Activated B cell treated with CpG ODN at 0.5 μM for 24 hours (primary cell): ENCODE measurements around the gene ANKH. TPM values are rescaled to one million over a fixed set of nuclear protein-coding genes. Genes with fewer than 3 reads are reported as not detected.
A peak's percentile ranks its signal among the peaks of the same experiment; 100 is the strongest.

Experiments
- ATAC-seq: fragments of 200-7000 bp; cut with Tn5 transposase; one replicate; pipeline ENCODE4 v1.10.0; 2021; ENCODE audit warnings: low read depth, mild to moderate bottlenecking, moderate library complexity
- CTCF ChIA-PET: fragments of 350-600 bp; sonication (Branson Sonifier 250); formaldehyde crosslinking; loops from one replicate; lab custom pipeline; 2021; ENCODE audit warnings: antibody characterized with exemption; lab: Charles Lee
- POLR2A ChIA-PET: fragments of 350-600 bp; sonication (Branson Sonifier 250); formaldehyde crosslinking; loops from one replicate; lab custom pipeline; 2021; ENCODE audit warnings: antibody characterized with exemption; lab: Charles Lee
- DNase-seq: peaks from one replicate; pipeline ENCODE4 v3.0.0; 2022
- H3K27ac Mint-ChIP-seq: one replicate; pipeline ENCODE4 v1.8.0; 2020; ENCODE audit warnings: mixed read lengths
- H3K27me3 Mint-ChIP-seq: one replicate; pipeline ENCODE4 v1.8.0; 2021; ENCODE audit warnings: mixed read lengths
- H3K36me3 Mint-ChIP-seq: one replicate; pipeline ENCODE4 v1.8.0; 2021; ENCODE audit warnings: low read depth, mixed read lengths
- H3K4me1 Mint-ChIP-seq: one replicate; pipeline ENCODE4 v1.8.0; 2021; ENCODE audit warnings: mixed read lengths
- H3K4me3 Mint-ChIP-seq: one replicate; pipeline ENCODE4 v1.8.0; 2020; ENCODE audit warnings: mild to moderate bottlenecking, mixed read lengths
- H3K9me3 Mint-ChIP-seq: one replicate; pipeline ENCODE4 v1.8.0; 2020; ENCODE audit warnings: mixed read lengths
- intact Hi-C: fragments of 100-400 bp; cut with micrococcal nuclease; formaldehyde crosslinking; loops from one replicate; pipeline ENCODE4 v1.15.1; 2024
- total RNA-seq: library from RNA; stranded (reverse); gene quantifications from 2 replicates; pipeline ENCODE4 v1.2.3, GENCODE V29; 2022
- TF ChIP-seq, protein P1 (sequence below): fragments of 200-600 bp; IDR thresholded peaks from one replicate; pipeline ENCODE4 v1.8.0; 2022; ENCODE audit warnings: antibody characterized with exemption, mild to moderate bottlenecking

Gene ANKH
- total RNA-seq, 1 donor from 2014 or later = 43.3 TPM

DNA sequence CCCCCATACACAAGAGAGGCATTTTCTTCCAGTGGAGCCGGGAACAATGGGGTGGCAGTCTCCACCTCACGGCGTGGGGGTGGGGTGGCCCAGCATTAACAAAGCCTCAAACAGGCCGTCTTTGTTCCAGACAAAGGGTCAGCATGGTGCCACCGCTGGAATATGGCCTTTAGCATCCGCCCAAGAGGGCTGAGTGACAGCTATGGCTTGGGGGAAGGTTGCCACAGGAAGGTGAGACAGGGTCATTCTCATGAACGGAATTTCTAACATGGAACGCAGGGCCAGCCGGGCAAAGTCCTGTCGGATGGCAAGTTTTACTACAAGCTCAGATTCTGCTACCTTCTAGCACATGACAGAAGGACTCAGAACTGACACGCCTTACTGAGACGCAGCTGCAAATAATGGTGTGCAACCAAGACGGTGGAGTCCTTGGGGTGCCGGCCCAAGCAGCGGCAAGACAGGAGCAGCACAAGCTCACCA lies 143.1 kb downstream of the ANKH start:
- Mint-ChIP-seq H3K36me3 (peaks cover 15% of the 10 kb centered on the region), H3K4me3 (no peak overlapping the region), H3K27me3 (no peaks in the 10 kb centered on the region), H3K27ac (no peak overlapping the region), H3K9me3 (no peaks in the 10 kb centered on the region), H3K4me1 (peaks cover 12% of the 10 kb centered on the region)
- TF ChIP-seq, protein P1, sequence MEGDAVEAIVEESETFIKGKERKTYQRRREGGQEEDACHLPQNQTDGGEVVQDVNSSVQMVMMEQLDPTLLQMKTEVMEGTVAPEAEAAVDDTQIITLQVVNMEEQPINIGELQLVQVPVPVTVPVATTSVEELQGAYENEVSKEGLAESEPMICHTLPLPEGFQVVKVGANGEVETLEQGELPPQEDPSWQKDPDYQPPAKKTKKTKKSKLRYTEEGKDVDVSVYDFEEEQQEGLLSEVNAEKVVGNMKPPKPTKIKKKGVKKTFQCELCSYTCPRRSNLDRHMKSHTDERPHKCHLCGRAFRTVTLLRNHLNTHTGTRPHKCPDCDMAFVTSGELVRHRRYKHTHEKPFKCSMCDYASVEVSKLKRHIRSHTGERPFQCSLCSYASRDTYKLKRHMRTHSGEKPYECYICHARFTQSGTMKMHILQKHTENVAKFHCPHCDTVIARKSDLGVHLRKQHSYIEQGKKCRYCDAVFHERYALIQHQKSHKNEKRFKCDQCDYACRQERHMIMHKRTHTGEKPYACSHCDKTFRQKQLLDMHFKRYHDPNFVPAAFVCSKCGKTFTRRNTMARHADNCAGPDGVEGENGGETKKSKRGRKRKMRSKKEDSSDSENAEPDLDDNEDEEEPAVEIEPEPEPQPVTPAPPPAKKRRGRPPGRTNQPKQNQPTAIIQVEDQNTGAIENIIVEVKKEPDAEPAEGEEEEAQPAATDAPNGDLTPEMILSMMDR = no peak
- ATAC-seq = no peak
- ChIA-PET CTCF (interaction anchor here (0.7 to 6.2 kb wide), 8 partner anchors 10 to 274 kb away, joined by 3 to 91 read pairs (median 8); partner anchors contain the start of gene ANKH), POLR2A (no interaction called here)
- DNase-seq = no peak
- intact Hi-C loops = loop anchor here (5.0 kb wide), 2 partner anchors 41 to 84 kb away; no protein-coding TSS in a partner anchor

GRCh38 chr5:14727928-14728458 lies 143.6 kb downstream of the ANKH start:
- peaks cover 14% of the 10 kb centered on the region for H3K36me3 Mint-ChIP-seq
- ChIA-PET POLR2A (no interaction called here), CTCF (interaction anchor here (1.0 to 6.2 kb wide), 18 partner anchors 9 to 287 kb away, joined by 3 to 91 read pairs (median 6); partner anchors contain the start of gene ANKH)
- no peak overlapping the region for H3K4me3 Mint-ChIP-seq
- H3K9me3 Mint-ChIP-seq = no peaks in the 10 kb centered on the region
- H3K27me3 Mint-ChIP-seq = no peaks in the 10 kb centered on the region
- ATAC-seq (no peak), DNase-seq (no peak)
- H3K27ac Mint-ChIP-seq = no peak overlapping the region
- TF ChIP-seq, protein P1 = no peak
- peaks cover 12% of the 10 kb centered on the region for H3K4me1 Mint-ChIP-seq
- intact Hi-C loops = loop anchor here (1.0 to 5.0 kb wide), 8 partner anchors 41 to 286 kb away; no protein-coding TSS in a partner anchor

DNA sequence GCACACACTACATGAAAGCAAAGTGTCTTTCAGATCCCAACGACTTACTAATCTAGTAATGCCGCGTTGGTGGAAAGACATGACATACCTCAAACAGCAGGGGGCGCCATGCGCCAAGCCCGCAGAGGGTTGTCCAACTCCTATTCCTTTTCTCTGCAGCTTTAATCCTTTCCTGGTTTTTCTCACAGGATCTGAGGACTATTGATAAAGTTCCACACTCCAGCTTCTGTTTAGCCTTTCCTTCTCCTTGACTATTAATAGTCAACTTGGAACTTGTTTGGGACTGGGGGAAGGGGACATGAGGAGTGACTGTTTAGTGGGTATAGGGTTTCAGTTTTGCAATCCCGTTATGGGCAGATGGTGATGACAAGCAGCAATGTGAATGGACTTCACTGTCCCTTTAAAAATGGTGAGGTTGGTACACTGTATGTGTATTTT lies 144.1 kb downstream of the ANKH start:
- ChIA-PET CTCF (interaction anchor here (0.8 to 6.2 kb wide), 26 partner anchors 9 to 287 kb away, joined by 3 to 91 read pairs (median 5); partner anchors contain the start of gene ANKH), POLR2A (interaction anchor here (1.8 kb wide), 1 partner anchor 144 kb away, joined by 9 read pairs; the partner anchor contains the start of gene ANKH)
- peak; percentile 65 for ATAC-seq
- Mint-ChIP-seq H3K27me3 (no peaks in the 10 kb centered on the region), H3K36me3 (peaks cover 11% of the 10 kb centered on the region), H3K27ac (no peak overlapping the region), H3K4me3 (no peak overlapping the region), H3K4me1 (peaks cover 12% of the 10 kb centered on the region), H3K9me3 (no peaks in the 10 kb centered on the region)
- TF ChIP-seq, protein P1 = peak; percentile 98
- intact Hi-C loops = loop anchor here (1.0 to 5.0 kb wide), 8 partner anchors 40 to 287 kb away; no protein-coding TSS in a partner anchor
- DNase-seq = peak; percentile 53

- intact Hi-C loops = loop anchor here (5.0 kb wide), 2 partner anchors 39 to 86 kb away; no protein-coding TSS in a partner anchor
- H3K27ac Mint-ChIP-seq = no peak overlapping the region
These were observed 145.3 kb downstream of the ANKH start for GRCh38 chr5:14726066-14726838.

More at GRCh38 chr5:14726066-14726838, 145.3 kb downstream of the ANKH start:
- ATAC-seq (no peak), DNase-seq (no peak)
- H3K9me3 Mint-ChIP-seq = no peaks in the 10 kb centered on the region
- H3K27me3 Mint-ChIP-seq = no peaks in the 10 kb centered on the region
- no peak overlapping the region for H3K4me3 Mint-ChIP-seq
- POLR2A ChIA-PET = interaction anchor here (1.8 kb wide), 1 partner anchor 145 kb away, joined by 9 read pairs; the partner anchor contains the start of gene ANKH
- H3K36me3 Mint-ChIP-seq = peaks cover 10% of the 10 kb centered on the region
- CTCF ChIA-PET = interaction anchor here (1.0 to 6.2 kb wide), 19 partner anchors 11 to 288 kb away, joined by 3 to 91 read pairs (median 5); partner anchors contain the start of gene ANKH
- H3K4me1 Mint-ChIP-seq = peaks cover 12% of the 10 kb centered on the region
- TF ChIP-seq, protein P1 = no peak
